Vagina (tissue), 2 donors: ENCODE measurements around the gene DHX35. TPM values are rescaled to one million over a fixed set of nuclear protein-coding genes. Genes with fewer than 3 reads are reported as not detected.

Experiments used
- DNase-seq, 2 donors: peaks; one replicate each; pipeline ENCODE4 v3.0.0-alpha.2; 2017; ENCODE audit errors: extremely low spot score in 2 of 2
- H3K27ac ChIP-seq: fragments of 200-600 bp; sonication (generic); one replicate; pipeline ENCODE4 v1.5.1; 2019
- H3K27me3 ChIP-seq: fragments of 200-600 bp; sonication (generic); one replicate; pipeline ENCODE4 v1.5.1; 2019
- H3K36me3 ChIP-seq, 2 donors: fragments of 200-600 bp; sonication (generic); one replicate each; pipeline ENCODE4 v1.5.1; 2017 to 2019
- H3K4me1 ChIP-seq: fragments of 200-600 bp; sonication (generic); one replicate; pipeline ENCODE4 v1.5.1; 2019
- H3K4me3 ChIP-seq, 2 donors: fragments of 200-600 bp; sonication (generic); 1 replicate in 1 of 2; 2 replicates in 1 of 2; pipeline ENCODE4 v1.5.1; 2016 to 2019
- H3K9me3 ChIP-seq: fragments of 200-600 bp; sonication (generic); one replicate; pipeline ENCODE4 v1.5.1; 2019
- POLR2A ChIP-seq, 2 donors: fragments of 450-650 bp; IDR thresholded peaks; one replicate each; pipeline ENCODE4 v1.6.1; 2017; ENCODE audit warnings: antibody characterized with exemption in 2 of 2, mild to moderate bottlenecking in 2 of 2, moderate library complexity in 2 of 2
- POLR2AphosphoS5 ChIP-seq, 2 donors: sonication (generic); formaldehyde crosslinking; IDR thresholded peaks; one replicate each; pipeline ENCODE4 v1.9.0; 2017; ENCODE audit warnings: antibody characterized with exemption in 2 of 2, mild to moderate bottlenecking in 2 of 2, low read depth in 1 of 2; ENCODE audit not compliant: insufficient read depth in 1 of 2
- intact Hi-C: fragments of 100-400 bp; cut with DNase I; formaldehyde crosslinking; loops from one replicate; pipeline ENCODE4 v1.15.1; 2023
- total RNA-seq: library from RNA; depleted of rRNA; stranded (reverse); fragments of >200 nt; gene quantifications from one replicate; pipeline ENCODE4 v1.2.3, GENCODE V29; 2016
- TF ChIP-seq, protein P1 (sequence below), 3 experiments: fragments of 450-650 bp in 2 of 3; fragments of 200-600 bp in 1 of 3; sonication (generic) in 1 of 3; IDR thresholded peaks; one replicate each; pipeline ENCODE4 v1.5.1; 2017 to 2019; ENCODE audit warnings: antibody characterized with exemption in 3 of 3, mild to moderate bottlenecking in 2 of 3, moderate library complexity in 2 of 3

The DHX35 gene
- total RNA-seq, 1 donor from 2014 or later: 13.0 TPM

DNA sequence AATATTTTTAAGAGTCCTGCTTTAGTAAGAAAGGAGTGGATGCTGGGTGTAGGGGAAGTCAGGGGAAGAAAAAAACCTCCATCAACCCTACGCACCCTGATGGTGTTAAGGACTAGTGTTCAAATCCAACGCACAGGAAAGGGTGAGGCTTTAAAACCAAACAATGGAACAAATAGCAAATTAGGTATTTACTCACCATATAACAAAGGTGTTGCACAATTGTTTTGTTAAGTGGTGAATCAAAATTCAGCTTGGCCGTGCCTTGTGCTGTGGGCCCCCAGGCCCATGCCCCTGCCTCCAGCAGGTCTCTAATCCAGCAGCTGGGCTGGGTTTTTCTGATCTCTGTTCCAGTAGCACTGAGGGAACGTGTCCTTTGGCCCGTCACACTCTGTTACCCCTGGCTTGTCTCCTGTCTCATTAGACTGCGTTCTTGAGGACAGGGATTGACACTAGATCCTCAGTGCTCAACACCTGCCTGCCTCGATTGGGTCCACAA is 24.1 kb upstream of the DHX35 start:
- TF ChIP-seq POLR2AphosphoS5 (IDR thresholded peaks at IDR 0.05; ENCODE audit: insufficient read depth in 1 of 2, low read depth in 1 of 2) (no peak), POLR2A (IDR thresholded peaks at IDR 0.05) (no peak)
- TF ChIP-seq, protein P1, sequence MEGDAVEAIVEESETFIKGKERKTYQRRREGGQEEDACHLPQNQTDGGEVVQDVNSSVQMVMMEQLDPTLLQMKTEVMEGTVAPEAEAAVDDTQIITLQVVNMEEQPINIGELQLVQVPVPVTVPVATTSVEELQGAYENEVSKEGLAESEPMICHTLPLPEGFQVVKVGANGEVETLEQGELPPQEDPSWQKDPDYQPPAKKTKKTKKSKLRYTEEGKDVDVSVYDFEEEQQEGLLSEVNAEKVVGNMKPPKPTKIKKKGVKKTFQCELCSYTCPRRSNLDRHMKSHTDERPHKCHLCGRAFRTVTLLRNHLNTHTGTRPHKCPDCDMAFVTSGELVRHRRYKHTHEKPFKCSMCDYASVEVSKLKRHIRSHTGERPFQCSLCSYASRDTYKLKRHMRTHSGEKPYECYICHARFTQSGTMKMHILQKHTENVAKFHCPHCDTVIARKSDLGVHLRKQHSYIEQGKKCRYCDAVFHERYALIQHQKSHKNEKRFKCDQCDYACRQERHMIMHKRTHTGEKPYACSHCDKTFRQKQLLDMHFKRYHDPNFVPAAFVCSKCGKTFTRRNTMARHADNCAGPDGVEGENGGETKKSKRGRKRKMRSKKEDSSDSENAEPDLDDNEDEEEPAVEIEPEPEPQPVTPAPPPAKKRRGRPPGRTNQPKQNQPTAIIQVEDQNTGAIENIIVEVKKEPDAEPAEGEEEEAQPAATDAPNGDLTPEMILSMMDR (IDR thresholded peaks at IDR 0.05): no peak
- Histone ChIP-seq H3K36me3 (no peaks in the 10 kb centered on the region), H3K27me3 (no peaks in the 10 kb centered on the region), H3K9me3 (no peaks in the 10 kb centered on the region), H3K4me1 (no peaks in the 10 kb centered on the region), H3K4me3 (no peak overlapping the region), H3K27ac (no peak overlapping the region)
- intact Hi-C loops: no loop called here
- DNase-seq: no peak

DNA sequence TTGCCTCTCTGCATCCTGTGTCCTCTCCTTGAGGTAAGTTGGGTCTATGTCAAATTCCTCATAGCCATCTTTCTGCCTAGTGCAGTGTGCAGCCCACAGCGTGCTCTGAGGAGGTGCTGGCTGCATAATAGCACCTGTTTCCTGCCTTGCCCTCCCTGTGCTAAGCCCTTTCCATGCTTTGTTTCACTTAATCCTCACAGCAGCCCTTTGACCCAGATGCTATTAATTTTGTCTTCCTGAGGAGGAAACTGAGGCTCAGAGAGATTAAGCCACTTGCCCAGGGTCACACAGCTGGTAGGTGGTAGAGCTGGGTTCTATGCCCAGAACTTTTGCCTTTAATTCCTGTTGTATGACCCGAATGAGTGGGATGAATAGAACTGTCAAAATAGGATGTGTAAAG is 22.5 kb upstream of the DHX35 start:
- no peaks in the 10 kb centered on the region for H3K4me1 ChIP-seq
- H3K36me3 ChIP-seq: no peaks in the 10 kb centered on the region
- H3K27me3 ChIP-seq: no peaks in the 10 kb centered on the region
- intact Hi-C loops: loop anchor here (10.0 kb wide), 1 partner anchor 1355 kb away; no protein-coding TSS in a partner anchor
- no peaks in the 10 kb centered on the region for H3K9me3 ChIP-seq
- no peak overlapping the region for H3K4me3 ChIP-seq
- DNase-seq: no peak
- no peak overlapping the region for H3K27ac ChIP-seq
- TF ChIP-seq, protein P1 (IDR thresholded peaks at IDR 0.05): no peak
- TF ChIP-seq POLR2AphosphoS5 (IDR thresholded peaks at IDR 0.05; ENCODE audit: insufficient read depth in 1 of 2, low read depth in 1 of 2) (no peak), POLR2A (IDR thresholded peaks at IDR 0.05) (no peak)

DNA sequence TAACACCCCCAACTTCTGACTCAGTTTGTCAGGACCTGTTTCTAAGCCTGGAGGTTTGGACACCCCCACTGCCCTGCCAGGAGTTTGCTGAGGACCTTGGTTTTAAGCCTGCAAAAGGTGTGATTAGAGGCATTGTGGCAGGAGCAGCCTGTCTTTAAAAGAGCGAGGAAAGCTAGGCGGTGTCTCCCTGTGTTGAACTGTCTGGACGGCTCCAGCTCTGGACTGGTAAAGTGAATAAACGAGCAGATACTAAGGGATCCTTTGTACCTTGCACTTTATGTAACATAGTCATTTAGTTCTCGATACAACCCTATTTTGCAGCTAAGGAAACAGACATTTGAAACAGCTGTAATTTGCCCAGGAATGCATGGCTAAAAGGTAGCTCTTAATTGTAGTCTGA is 21.5 kb upstream of the DHX35 start:
- H3K27me3 ChIP-seq: no peaks in the 10 kb centered on the region
- intact Hi-C loops: loop anchor here (10.0 kb wide), 1 partner anchor 1354 kb away; no protein-coding TSS in a partner anchor
- no peak for DNase-seq
- no peak overlapping the region for H3K27ac ChIP-seq
- no peaks in the 10 kb centered on the region for H3K4me1 ChIP-seq
- no peak overlapping the region for H3K4me3 ChIP-seq
- TF ChIP-seq POLR2A (IDR thresholded peaks at IDR 0.05) (no peak), POLR2AphosphoS5 (IDR thresholded peaks at IDR 0.05; ENCODE audit: insufficient read depth in 1 of 2, low read depth in 1 of 2) (no peak)
- TF ChIP-seq, protein P1 (IDR thresholded peaks at IDR 0.05): no peak
- H3K36me3 ChIP-seq: no peaks in the 10 kb centered on the region
- no peaks in the 10 kb centered on the region for H3K9me3 ChIP-seq

DNA sequence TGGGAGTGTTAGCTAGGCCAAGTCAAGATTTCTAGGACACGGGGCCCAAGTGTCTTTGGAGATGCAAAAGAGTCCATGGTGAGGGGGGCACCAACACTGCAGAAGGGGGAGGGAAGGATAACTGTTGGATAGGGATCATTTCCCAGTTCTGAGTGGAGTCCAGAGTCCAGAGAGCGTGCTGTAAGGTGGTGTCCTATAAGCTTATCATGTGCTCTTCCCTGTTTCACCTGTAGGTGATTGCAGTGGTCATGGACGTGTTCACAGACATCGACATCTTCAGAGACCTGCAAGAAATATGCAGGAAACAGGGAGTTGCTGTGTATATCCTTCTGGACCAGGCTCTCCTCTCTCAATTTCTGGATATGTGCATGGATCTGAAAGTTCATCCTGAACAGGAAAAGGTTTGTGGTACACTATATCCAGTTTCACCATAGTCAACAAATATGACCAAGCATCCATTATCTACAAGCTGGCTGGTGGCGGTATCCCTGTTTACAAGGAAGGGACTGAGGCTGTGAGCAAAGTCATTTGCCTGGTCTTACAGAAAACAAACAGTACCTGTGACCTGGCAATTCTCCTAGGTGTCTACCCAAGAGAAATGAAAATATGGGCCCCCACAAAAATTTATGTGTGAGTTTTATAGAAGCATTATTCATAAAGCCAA is 20.3 kb upstream of the DHX35 start:
- Histone ChIP-seq H3K9me3 (no peaks in the 10 kb centered on the region), H3K4me3 (no peak overlapping the region), H3K27me3 (no peaks in the 10 kb centered on the region), H3K36me3 (no peaks in the 10 kb centered on the region), H3K4me1 (no peaks in the 10 kb centered on the region), H3K27ac (no peak overlapping the region)
- TF ChIP-seq, protein P1 (IDR thresholded peaks at IDR 0.05): no peak
- TF ChIP-seq POLR2A (IDR thresholded peaks at IDR 0.05) (no peak), POLR2AphosphoS5 (IDR thresholded peaks at IDR 0.05; ENCODE audit: insufficient read depth in 1 of 2, low read depth in 1 of 2) (no peak)
- intact Hi-C loops: loop anchor here (10.0 kb wide), 1 partner anchor 1353 kb away; no protein-coding TSS in a partner anchor
- no peak for DNase-seq

DNA sequence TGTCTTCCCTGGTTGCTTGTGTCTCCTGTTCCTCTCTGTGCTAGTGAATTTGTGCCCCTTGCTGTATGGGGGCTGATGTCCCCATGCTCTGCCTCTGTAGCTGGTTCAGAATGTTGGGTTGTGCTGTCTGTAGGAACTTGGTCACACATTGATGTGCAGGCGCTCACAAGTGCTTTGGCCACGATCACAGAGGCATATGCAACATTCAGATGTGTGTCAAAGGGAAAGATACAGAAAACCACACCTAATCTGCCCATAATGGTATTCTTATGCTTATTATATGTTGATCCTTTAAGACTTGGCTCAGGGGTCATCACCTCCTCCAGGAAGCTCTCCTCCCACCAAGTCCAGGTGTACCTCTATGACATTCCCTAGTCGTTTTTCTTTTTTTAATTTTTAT is 17.1 kb upstream of the DHX35 start:
- no peak for TF ChIP-seq POLR2AphosphoS5 (IDR thresholded peaks at IDR 0.05; ENCODE audit: insufficient read depth in 1 of 2, low read depth in 1 of 2)
- TF ChIP-seq, protein P1 (IDR thresholded peaks at IDR 0.05): no peak
- TF ChIP-seq POLR2A (IDR thresholded peaks at IDR 0.05): no peak
- Histone ChIP-seq H3K4me1 (peaks cover 6% of the 10 kb centered on the region), H3K27ac (no peak overlapping the region), H3K27me3 (no peaks in the 10 kb centered on the region), H3K9me3 (no peaks in the 10 kb centered on the region), H3K36me3 (no peaks in the 10 kb centered on the region), H3K4me3 (no peak overlapping the region)
- intact Hi-C loops: loop anchor here (10.0 kb wide), 1 partner anchor 1350 kb away; no protein-coding TSS in a partner anchor
- DNase-seq: no peak
